Measurements from ENCODE around the gene SNN. TPM values are rescaled to one million over a fixed set of nuclear protein-coding genes. Genes with fewer than 3 reads are reported as not detected.
A peak's percentile ranks its signal among the peaks of the same experiment; 100 is the strongest.

Gene SNN
- total RNA-seq, 1 donor from 2014 or later = 32.1 TPM

DNA sequence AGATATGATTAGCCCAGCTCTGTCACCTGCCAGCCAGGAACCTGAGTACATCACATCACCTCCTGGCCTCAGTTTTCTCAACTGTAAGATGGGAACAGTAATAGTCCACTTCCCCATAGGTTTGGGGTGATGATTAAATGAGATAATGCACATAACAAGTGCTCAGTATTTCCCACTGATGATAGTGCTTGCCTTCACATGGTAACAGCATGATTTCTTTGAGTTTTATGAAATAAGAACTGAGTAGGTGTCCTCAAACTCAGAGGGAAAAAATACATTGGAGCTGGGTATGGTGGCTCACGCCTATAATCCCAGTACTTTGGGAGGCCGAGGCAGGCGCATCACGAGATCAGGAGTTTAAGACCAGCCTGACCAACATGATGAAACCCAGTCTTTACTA is 30.1 kb upstream of the SNN start:
- DNase-seq = no peak
- no peaks in the 10 kb centered on the region for H3K27me3 Mint-ChIP-seq
- H3K36me3 Mint-ChIP-seq (ENCODE audit: low read depth) = no peaks in the 10 kb centered on the region
- H3K4me1 Mint-ChIP-seq = peaks cover 19% of the 10 kb centered on the region
- ChIA-PET POLR2A (no interaction called here), CTCF (interaction anchor here (1.0 to 1.3 kb wide), 2 partner anchors 29 to 76 kb away, joined by 3 read pairs; no protein-coding TSS in a partner anchor)
- H3K4me3 Mint-ChIP-seq = no peak overlapping the region
- TF ChIP-seq, protein P1, sequence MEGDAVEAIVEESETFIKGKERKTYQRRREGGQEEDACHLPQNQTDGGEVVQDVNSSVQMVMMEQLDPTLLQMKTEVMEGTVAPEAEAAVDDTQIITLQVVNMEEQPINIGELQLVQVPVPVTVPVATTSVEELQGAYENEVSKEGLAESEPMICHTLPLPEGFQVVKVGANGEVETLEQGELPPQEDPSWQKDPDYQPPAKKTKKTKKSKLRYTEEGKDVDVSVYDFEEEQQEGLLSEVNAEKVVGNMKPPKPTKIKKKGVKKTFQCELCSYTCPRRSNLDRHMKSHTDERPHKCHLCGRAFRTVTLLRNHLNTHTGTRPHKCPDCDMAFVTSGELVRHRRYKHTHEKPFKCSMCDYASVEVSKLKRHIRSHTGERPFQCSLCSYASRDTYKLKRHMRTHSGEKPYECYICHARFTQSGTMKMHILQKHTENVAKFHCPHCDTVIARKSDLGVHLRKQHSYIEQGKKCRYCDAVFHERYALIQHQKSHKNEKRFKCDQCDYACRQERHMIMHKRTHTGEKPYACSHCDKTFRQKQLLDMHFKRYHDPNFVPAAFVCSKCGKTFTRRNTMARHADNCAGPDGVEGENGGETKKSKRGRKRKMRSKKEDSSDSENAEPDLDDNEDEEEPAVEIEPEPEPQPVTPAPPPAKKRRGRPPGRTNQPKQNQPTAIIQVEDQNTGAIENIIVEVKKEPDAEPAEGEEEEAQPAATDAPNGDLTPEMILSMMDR (IDR thresholded peaks at IDR 0.05) = no peak
- no peak overlapping the region for H3K27ac Mint-ChIP-seq
- intact Hi-C loops (cut with micrococcal nuclease) = no loop called here
- ATAC-seq (ENCODE audit: low read depth) = no peak
- no peaks in the 10 kb centered on the region for H3K9me3 Mint-ChIP-seq

DNA sequence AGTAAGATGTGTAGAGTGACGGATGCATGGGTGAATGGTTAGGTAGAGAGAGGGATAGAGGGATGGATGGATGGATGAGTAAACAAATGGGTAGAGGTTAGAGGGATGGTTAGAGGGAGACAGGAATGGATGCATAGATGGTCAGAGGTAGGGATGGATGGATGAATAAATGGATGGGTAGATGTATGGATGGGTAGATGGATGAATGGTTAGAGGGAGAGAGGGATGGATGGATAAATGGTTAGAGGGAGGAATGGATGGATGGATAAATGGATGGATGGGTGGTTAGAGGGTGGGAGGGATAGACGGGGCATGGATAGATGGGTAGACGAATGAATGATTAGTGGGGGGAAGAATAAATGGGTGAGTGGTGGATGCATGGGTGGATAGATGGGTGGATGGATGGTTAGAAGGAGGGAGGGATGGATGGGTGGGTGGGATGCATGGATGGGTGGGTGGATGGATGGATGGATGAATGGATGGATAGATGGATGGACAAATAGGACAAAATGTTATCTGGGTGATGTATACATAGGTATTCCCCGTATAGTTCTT is 29.2 kb upstream of the SNN start:
- TF ChIP-seq, protein P1 (IDR thresholded peaks at IDR 0.05) = no peak
- peaks cover 14% of the 10 kb centered on the region for H3K4me1 Mint-ChIP-seq
- no peaks in the 10 kb centered on the region for H3K27me3 Mint-ChIP-seq
- ChIA-PET POLR2A (interaction anchor here (1.4 kb wide), 1 partner anchor 20 kb away, joined by 4 read pairs; no protein-coding TSS in a partner anchor), CTCF (interaction anchor here (0.6 to 4.6 kb wide), 3 partner anchors 75 to 166 kb away, joined by 3 to 41 read pairs (median 3); no protein-coding TSS in a partner anchor)
- H3K27ac Mint-ChIP-seq = no peak overlapping the region
- no peaks in the 10 kb centered on the region for H3K9me3 Mint-ChIP-seq
- no peak for DNase-seq
- intact Hi-C loops (cut with micrococcal nuclease) = no loop called here
- no peak for ATAC-seq (ENCODE audit: low read depth)
- H3K4me3 Mint-ChIP-seq = no peak overlapping the region
- no peaks in the 10 kb centered on the region for H3K36me3 Mint-ChIP-seq (ENCODE audit: low read depth)

DNA sequence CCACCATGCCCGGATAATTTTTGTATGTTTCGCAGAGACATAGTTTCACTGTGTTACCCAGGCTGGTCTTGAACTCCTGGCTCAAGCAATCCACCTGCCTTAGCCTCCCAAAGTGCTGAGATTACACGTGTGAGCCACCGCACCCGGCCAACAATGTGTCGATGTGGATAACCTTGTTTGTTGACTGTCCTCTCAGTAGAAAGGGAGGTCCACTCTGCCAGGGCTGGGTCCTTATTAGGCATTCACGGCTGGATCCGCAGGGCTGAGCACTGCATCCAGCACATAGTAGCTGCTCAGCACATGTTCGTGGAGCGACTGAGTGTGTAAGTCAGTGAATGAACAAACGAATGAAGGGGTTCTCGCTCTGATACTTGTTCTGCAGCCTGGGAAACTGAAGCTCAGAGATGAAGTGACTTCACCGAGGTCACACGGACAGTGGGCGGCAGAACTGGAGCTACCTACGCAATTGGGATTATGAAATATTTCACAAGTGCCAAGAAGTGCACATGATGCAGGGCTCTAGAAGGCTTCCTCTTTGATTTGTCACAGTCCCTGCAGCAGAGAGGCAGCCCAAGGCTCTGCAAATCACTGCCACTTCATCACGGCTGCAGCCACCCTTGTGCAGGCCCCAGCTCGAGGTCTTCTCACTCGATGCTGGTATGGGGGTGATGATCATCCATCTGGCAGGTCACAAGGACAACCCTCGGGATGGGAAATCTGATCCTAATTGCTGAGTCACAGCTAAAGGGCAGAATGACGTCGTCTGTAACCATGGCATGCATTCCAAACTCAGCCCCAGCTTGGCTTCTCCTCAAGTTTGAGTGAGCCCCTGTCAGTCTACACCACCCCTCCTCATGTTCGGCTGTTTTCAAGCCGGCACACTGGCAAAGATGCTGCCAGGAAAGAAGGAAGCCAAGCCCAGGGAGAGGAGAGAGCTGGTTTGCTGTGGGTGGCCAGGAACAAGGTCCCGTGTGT is 28.0 kb upstream of the SNN start:
- H3K4me1 Mint-ChIP-seq = peaks cover 8% of the 10 kb centered on the region
- no peak overlapping the region for H3K4me3 Mint-ChIP-seq
- CTCF ChIA-PET = interaction anchor here (0.8 to 4.7 kb wide), 9 partner anchors 19 to 676 kb away, joined by 3 to 41 read pairs (median 4); no protein-coding TSS in a partner anchor
- H3K27ac Mint-ChIP-seq = no peak overlapping the region
- ATAC-seq (ENCODE audit: low read depth) (no peak), DNase-seq (no peak)
- POLR2A ChIA-PET = interaction anchor here (0.7 to 1.4 kb wide), 3 partner anchors 21 to 108 kb away, joined by 3 to 6 read pairs (median 4); no protein-coding TSS in a partner anchor
- TF ChIP-seq, protein P1 (IDR thresholded peaks at IDR 0.05) = no peak
- H3K9me3 Mint-ChIP-seq = no peaks in the 10 kb centered on the region
- no peaks in the 10 kb centered on the region for H3K36me3 Mint-ChIP-seq (ENCODE audit: low read depth)
- H3K27me3 Mint-ChIP-seq = no peaks in the 10 kb centered on the region
- intact Hi-C loops (cut with micrococcal nuclease) = loop anchor here (2.0 kb wide), 4 partner anchors 53 to 685 kb away; partner anchors contain the start of gene LITAF

DNA sequence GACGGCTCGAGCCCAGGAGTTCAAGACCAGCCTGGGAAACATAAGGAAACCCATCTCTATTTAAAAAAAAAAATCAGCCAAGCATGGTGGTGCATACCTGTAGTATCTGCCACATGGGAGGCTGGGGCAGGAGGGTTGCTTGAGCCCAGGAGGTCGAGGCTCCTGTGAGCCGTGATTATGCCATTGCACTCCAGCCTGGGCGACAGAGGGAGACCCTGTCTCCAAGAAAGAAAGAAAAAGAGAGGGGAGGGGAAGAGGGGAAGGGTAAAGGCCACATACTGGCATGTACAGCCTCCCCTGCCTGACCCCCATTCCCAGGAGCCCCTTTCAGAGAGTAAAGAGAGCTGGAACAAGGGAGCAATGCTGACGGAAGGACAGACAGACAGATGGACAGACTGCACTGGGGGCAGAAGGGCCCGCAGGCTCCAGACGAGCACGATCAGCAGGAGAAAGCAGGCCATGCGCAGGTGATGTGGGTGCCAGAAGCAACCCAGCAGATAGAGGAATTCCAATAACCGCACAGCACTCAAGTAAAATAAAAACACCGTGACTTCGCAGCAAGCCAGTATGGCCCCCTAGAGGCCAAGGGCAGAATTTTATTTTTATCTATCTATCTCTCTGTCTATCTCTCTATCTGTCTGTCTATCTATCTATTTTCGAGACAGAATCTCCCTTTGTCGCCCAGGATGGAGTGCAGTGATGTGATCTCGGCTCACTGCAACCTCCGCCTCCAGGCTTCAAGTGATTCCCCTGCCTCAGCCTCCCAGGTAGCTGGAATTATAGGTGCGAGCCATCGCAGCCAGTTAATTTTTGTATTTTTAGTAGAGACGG is 27.1 kb upstream of the SNN start:
- POLR2A ChIA-PET = no interaction called here
- CTCF ChIA-PET = interaction anchor here (0.7 to 4.7 kb wide), 12 partner anchors 12 to 677 kb away, joined by 3 to 41 read pairs (median 4); no protein-coding TSS in a partner anchor
- TF ChIP-seq, protein P1 (IDR thresholded peaks at IDR 0.05) = peak; percentile 30
- Mint-ChIP-seq H3K27ac (no peak overlapping the region), H3K27me3 (no peaks in the 10 kb centered on the region), H3K4me1 (peaks cover 8% of the 10 kb centered on the region), H3K9me3 (no peaks in the 10 kb centered on the region), H3K36me3 (ENCODE audit: low read depth) (no peaks in the 10 kb centered on the region), H3K4me3 (no peak overlapping the region)
- DNase-seq (no peak), ATAC-seq (ENCODE audit: low read depth) (peak; percentile 82)
- intact Hi-C loops (cut with micrococcal nuclease) = loop anchor here (1.0 to 2.0 kb wide), 7 partner anchors 54 to 686 kb away; partner anchors contain the start of gene LITAF
